GM10266 (cell line): Measurements from ENCODE around the gene IGFBP2.

Experiments
- DNase-seq: peaks from one replicate; pipeline ENCODE4 v3.0.0; 2012; ENCODE audit errors: extremely low spot score
- TF ChIP-seq, protein P1 (sequence below): IDR thresholded peaks from 2 replicates; pipeline ENCODE4 v1.5.1; 2012; ENCODE audit warnings: mild to moderate bottlenecking, low read depth; ENCODE audit not compliant: control insufficient read depth, insufficient read depth; ENCODE audit errors: missing control alignments

Gene IGFBP2, protein sequence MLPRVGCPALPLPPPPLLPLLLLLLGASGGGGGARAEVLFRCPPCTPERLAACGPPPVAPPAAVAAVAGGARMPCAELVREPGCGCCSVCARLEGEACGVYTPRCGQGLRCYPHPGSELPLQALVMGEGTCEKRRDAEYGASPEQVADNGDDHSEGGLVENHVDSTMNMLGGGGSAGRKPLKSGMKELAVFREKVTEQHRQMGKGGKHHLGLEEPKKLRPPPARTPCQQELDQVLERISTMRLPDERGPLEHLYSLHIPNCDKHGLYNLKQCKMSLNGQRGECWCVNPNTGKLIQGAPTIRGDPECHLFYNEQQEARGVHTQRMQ

DNA sequence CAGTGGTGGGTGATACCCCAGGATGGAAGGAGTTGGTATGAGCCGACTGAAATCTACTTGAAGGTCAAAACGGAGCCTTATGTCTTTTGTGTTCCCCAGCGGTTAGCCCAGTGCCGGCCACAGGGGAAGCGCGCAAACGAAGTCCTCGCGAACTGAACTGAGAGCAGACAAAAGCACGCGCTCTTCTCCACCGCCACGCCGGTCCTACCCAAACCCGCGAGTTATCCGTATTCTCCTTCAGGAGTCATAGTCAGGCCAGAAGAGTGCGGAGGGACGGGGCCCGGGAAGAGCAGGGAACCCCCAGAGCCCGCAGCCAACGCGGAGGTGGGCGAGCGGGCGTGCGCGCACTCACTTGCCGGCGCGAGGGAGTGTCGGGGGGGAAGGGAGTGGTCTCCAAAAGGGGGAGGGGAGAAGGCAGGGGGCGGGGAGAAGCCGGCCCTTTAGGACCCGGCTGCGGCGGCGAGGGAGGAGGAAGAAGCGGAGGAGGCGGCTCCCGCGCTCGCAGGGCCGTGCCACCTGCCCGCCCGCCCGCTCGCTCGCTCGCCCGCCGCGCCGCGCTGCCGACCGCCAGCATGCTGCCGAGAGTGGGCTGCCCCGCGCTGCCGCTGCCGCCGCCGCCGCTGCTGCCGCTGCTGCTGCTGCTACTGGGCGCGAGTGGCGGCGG lies at the start of gene IGFBP2:
IGFBP2 (plus strand) TSS at position 469 of the 664 bp plus-strand sequence; CDS start at position 573, 104 bp downstream.
- peak; percentile 71 for DNase-seq
- TF ChIP-seq, protein P1, sequence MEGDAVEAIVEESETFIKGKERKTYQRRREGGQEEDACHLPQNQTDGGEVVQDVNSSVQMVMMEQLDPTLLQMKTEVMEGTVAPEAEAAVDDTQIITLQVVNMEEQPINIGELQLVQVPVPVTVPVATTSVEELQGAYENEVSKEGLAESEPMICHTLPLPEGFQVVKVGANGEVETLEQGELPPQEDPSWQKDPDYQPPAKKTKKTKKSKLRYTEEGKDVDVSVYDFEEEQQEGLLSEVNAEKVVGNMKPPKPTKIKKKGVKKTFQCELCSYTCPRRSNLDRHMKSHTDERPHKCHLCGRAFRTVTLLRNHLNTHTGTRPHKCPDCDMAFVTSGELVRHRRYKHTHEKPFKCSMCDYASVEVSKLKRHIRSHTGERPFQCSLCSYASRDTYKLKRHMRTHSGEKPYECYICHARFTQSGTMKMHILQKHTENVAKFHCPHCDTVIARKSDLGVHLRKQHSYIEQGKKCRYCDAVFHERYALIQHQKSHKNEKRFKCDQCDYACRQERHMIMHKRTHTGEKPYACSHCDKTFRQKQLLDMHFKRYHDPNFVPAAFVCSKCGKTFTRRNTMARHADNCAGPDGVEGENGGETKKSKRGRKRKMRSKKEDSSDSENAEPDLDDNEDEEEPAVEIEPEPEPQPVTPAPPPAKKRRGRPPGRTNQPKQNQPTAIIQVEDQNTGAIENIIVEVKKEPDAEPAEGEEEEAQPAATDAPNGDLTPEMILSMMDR = no peak

- DNase-seq = no peak
- TF ChIP-seq, protein P1 = no peak
Observed at GRCh38 chr2:216583606-216584005, 49.6 kb upstream of the IGFBP2 start.

DNA sequence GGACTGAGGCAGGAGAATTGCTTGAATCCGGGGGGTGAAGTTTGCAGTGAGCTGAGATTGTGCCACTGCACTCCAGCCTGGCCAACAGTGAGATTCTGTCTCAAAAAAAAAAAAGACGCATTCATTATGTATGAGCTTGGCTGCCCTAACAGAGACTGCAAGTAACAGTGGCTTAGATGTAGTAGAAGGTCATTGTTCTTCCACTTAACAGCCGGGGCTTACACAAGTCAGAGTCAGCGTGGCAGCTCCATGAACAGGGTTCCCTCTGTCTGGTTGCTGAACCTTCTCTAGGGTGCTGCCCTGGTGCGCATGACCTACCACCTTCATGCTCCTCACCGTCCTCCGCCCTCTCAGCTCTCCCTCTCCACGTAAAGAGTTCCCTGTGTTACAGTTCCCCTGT lies 49.1 kb upstream of the IGFBP2 start:
- no peak for DNase-seq
- TF ChIP-seq, protein P1 = no peak

- DNase-seq = no peak
- TF ChIP-seq, protein P1 = no peak
Observed at GRCh38 chr2:216585441-216585840, 47.8 kb upstream of the IGFBP2 start.

DNA sequence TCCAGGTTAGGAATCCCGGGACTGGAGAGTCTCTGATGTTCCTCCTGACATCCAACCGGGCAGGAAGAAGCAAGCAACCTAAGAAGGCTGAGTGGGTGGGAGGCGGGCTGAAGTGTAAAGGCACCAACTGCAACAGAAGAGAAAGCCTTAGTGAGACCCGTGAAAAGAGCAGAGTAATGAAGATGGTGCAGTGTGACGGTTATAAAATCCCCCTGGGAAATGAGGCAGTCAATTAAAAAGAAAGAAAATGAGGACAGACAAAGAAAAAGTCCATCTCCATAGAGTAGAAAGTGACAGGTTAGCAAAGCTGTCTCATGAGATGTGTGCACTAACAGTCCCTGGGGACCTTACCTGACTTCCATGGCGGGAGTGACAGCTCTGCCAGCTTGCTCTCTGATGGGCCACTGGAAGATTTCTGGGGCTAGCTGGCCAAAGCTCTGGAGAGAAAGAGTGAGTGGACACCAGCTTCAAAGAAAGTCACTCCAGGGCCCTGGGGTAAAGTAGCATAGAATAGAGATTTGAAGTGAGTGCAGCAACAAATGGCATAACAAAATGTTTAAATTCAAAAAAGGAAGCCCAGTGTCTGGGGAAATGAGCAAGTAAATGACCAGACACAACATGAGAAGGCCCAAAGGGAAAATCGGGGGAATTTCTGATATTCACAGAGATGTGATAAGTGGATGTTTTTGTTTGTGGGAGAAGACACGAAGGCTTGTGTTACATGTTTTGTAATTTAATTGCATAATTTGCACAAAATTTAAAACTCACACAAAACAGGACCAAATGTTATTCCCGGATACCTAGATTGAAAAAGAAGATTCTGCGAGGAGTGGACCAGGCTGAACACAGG lies 44.1 kb upstream of the IGFBP2 start:
- no peak for DNase-seq
- TF ChIP-seq, protein P1 = no peak

DNA sequence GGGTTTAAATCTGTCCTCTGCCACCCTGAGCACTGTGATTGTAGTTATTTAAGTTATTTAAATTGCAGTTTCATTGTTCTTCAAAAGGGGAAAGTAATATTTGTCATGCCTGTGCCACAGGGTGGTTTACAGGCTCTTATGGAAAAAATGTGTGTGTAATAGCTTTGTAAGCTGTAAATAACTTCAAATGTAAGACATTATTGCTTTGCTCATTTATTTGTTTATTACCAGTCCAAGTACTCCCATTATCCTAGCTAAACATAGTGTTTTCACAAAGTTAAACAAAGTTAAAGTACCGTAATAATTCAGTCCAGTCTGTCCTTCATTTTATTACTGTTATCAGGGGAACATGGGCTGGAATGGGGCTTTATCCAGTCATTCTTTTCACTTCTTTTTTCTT lies 43.4 kb upstream of the IGFBP2 start:
- no peak for DNase-seq
- TF ChIP-seq, protein P1 = no peak
